Mesendoderm (in vitro differentiated cells): ENCODE results near the gene SETDB2.

Experiments
- DNase-seq: peaks from one replicate; pipeline ENCODE4 v3.0.0; 2013
- H2AK5ac ChIP-seq: 2 replicates; pipeline ENCODE4 v1.6.1; 2013; ENCODE audit warnings: low read length, inconsistent platforms
- H2BK120ac ChIP-seq: 2 replicates; pipeline ENCODE4 v1.6.1; 2013; ENCODE audit warnings: low read depth, mild to moderate bottlenecking, low read length, moderate library complexity, mixed read lengths
- H2BK15ac ChIP-seq: replicated peaks from 2 replicates; pipeline ENCODE4 v1.6.1; 2013; ENCODE audit warnings: low read depth, mild to moderate bottlenecking, moderate library complexity
- H2BK5ac ChIP-seq: 2 replicates; pipeline ENCODE4 v1.6.1; 2013; ENCODE audit warnings: low read length, inconsistent platforms
- H3K18ac ChIP-seq: 2 replicates; pipeline ENCODE4 v1.6.1; 2013; ENCODE audit warnings: mild to moderate bottlenecking, low read length, mixed read lengths
- H3K23ac ChIP-seq: one replicate; pipeline ENCODE4 v1.6.1; 2013; ENCODE audit warnings: low read length
- H3K27ac ChIP-seq: 2 replicates; pipeline ENCODE4 v1.5.1; 2013; ENCODE audit warnings: low read depth, mild to moderate bottlenecking, inconsistent platforms, low read length, moderate library complexity
- H3K27me3 ChIP-seq: 2 replicates; pipeline ENCODE4 v1.6.1; 2013; ENCODE audit warnings: low read length, control low read depth, mild to moderate bottlenecking, inconsistent platforms; ENCODE audit not compliant: insufficient read depth, poor library complexity
- H3K36me3 ChIP-seq: 2 replicates; pipeline ENCODE4 v1.6.1; 2013; ENCODE audit warnings: low read length, inconsistent platforms; ENCODE audit not compliant: control insufficient read depth, insufficient read depth
- H3K4ac ChIP-seq: one replicate; pipeline ENCODE4 v1.6.1; 2013; ENCODE audit warnings: low read depth, mild to moderate bottlenecking, low read length, moderate library complexity
- H3K4me1 ChIP-seq: 2 replicates; pipeline ENCODE4 v1.6.1; 2013; ENCODE audit warnings: low read depth, low read length, inconsistent platforms; ENCODE audit not compliant: control insufficient read depth
- H3K4me2 ChIP-seq: 2 replicates; pipeline ENCODE4 v1.6.1; 2013; ENCODE audit warnings: low read length
- H3K4me3 ChIP-seq: 2 replicates; pipeline ENCODE4 v1.5.1; 2013; ENCODE audit warnings: mild to moderate bottlenecking, low read length
- H3K56ac ChIP-seq: one replicate; pipeline ENCODE4 v1.6.1; 2013; ENCODE audit warnings: low read length
- H3K79me1 ChIP-seq: 2 replicates; pipeline ENCODE4 v1.6.1; 2013; ENCODE audit warnings: low read length, inconsistent platforms
- H3K79me2 ChIP-seq: 2 replicates; pipeline ENCODE4 v1.6.1; 2013; ENCODE audit warnings: mild to moderate bottlenecking, low read length; ENCODE audit not compliant: control insufficient read depth, insufficient read depth
- H3K9ac ChIP-seq: 2 replicates; pipeline ENCODE4 v1.6.1; 2013; ENCODE audit warnings: low read length, inconsistent platforms
- H4K5ac ChIP-seq: one replicate; pipeline ENCODE4 v1.6.1; 2013; ENCODE audit warnings: low read length
- H4K8ac ChIP-seq: one replicate; pipeline ENCODE4 v1.6.1; 2013; ENCODE audit warnings: low read depth, mild to moderate bottlenecking, control low read depth, low read length, moderate library complexity
- WGBS: extraction: QIAGEN DNeasy Blood & Tissue Kit; methylation state at CpG from one replicate; pipeline ENCODE4 v1.1.7; 2013; ENCODE audit warnings: low lambda C conversion rate, missing lambda C conversion rate; ENCODE audit not compliant: insufficient coverage; ENCODE audit errors: extremely low coverage; 5-methylcytosine and 5-hydroxymethylcytosine counted together

Gene SETDB2

DNA sequence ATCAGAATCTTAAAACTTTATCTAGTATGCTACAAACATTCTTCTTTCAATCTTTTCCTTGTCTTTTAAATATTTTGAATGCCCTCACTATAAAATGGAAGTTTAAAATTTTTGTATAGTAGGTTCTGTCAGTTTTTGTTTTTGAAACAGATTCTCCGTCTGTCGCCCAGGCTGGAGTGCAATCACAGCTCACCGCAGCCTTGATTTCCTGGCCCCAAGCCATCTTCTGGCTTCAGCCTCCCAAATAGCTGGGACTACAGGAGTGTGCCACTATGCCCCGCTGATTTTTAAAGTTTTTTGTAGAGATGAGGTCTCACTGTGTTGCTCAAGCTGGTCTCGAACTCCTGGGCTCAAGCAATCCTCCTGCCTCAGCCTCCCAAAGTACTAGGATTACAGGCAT is 72.4 kb downstream of the SETDB2 start:
- H4K8ac ChIP-seq, result no peak overlapping the region
- no peaks in the 10 kb centered on the region for H3K4me1 ChIP-seq
- H3K79me2 ChIP-seq, result no peaks in the 10 kb centered on the region
- H2BK120ac ChIP-seq, result no peak overlapping the region
- H3K4me2 ChIP-seq, result no peak overlapping the region
- H3K56ac ChIP-seq, result no peak overlapping the region
- no peak overlapping the region for H2BK15ac ChIP-seq
- no peak overlapping the region for H2BK5ac ChIP-seq
- H3K79me1 ChIP-seq, result no peaks in the 10 kb centered on the region
- no peak overlapping the region for H3K23ac ChIP-seq
- no peaks in the 10 kb centered on the region for H3K36me3 ChIP-seq
- no peaks in the 10 kb centered on the region for H3K27me3 ChIP-seq
- no peak overlapping the region for H3K27ac ChIP-seq
- no peak overlapping the region for H3K4ac ChIP-seq
- no peak overlapping the region for H3K4me3 ChIP-seq
- DNase-seq, result no peak
- no peak overlapping the region for H4K5ac ChIP-seq
- WGBS, result no CpG with 5 or more reads among the region's 5 CpGs
- H2AK5ac ChIP-seq, result no peak overlapping the region
- no peak overlapping the region for H3K9ac ChIP-seq
- H3K18ac ChIP-seq, result no peak overlapping the region

DNA sequence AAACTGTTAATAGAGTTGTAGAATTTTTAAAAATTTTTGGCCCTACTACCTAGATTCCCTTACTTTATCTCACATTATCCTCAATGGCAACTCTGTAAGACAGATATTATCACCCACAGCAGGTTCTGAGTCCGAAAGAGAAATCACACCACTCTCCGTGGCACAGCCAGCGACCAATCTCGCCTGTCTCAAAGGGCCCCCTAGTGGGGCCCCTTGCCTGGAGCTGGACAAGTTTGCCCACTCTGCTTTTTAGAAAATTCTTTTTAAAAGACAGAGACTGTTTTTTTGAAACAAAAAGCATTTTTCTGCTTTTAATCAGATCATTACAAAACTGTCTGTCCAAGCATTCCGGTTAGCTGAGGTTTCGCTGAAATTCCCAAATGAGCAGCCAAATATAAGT is 73.4 kb downstream of the SETDB2 start:
- Histone ChIP-seq H3K27ac (no peak overlapping the region), H4K8ac (no peak overlapping the region), H3K56ac (no peak overlapping the region), H3K9ac (no peak overlapping the region), H2BK15ac (no peak overlapping the region), H3K4me1 (no peaks in the 10 kb centered on the region), H2BK120ac (no peak overlapping the region), H3K79me2 (no peaks in the 10 kb centered on the region), H3K79me1 (no peaks in the 10 kb centered on the region), H4K5ac (no peak overlapping the region), H3K4me3 (no peak overlapping the region), H3K36me3 (no peaks in the 10 kb centered on the region), H3K4me2 (no peak overlapping the region), H3K27me3 (no peaks in the 10 kb centered on the region), H2AK5ac (no peak overlapping the region), H3K23ac (no peak overlapping the region), H3K18ac (no peak overlapping the region), H3K4ac (no peak overlapping the region), H2BK5ac (no peak overlapping the region)
- DNase-seq, result peak; percentile 44
- no CpG with 5 or more reads among the region's 6 CpGs for WGBS

DNA sequence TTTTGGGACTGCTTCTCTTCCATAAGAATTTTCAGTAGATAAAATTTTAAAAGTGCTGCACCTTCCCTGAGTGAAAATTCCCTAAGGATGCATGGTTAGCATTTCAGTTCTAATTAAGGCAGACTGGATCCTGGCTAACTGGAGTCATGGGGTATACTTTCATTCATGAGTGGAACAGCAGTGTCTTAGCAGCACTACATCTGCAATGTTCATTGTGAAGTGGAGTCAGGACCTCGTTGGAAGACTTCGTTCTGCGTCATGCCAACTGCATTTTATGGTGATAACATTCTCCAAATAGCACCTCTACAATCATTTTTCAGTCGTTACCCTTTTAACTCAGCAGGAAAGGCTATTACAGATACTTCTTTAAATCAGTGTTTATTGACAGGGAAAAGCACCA is 77.2 kb downstream of the SETDB2 start:
- Histone ChIP-seq H2BK15ac (no peak overlapping the region), H3K4ac (no peak overlapping the region), H3K36me3 (no peaks in the 10 kb centered on the region), H3K4me3 (no peak overlapping the region), H3K23ac (no peak overlapping the region), H3K27me3 (no peaks in the 10 kb centered on the region), H4K5ac (no peak overlapping the region), H3K18ac (no peak overlapping the region), H3K79me2 (no peaks in the 10 kb centered on the region), H3K56ac (no peak overlapping the region), H3K9ac (no peak overlapping the region), H2BK120ac (no peak overlapping the region), H3K4me2 (no peak overlapping the region), H3K79me1 (no peaks in the 10 kb centered on the region), H2AK5ac (no peak overlapping the region), H3K4me1 (no peaks in the 10 kb centered on the region), H4K8ac (no peak overlapping the region), H3K27ac (no peak overlapping the region), H2BK5ac (no peak overlapping the region)
- WGBS, result no CpG with 5 or more reads among the region's 4 CpGs
- no peak for DNase-seq

DNA sequence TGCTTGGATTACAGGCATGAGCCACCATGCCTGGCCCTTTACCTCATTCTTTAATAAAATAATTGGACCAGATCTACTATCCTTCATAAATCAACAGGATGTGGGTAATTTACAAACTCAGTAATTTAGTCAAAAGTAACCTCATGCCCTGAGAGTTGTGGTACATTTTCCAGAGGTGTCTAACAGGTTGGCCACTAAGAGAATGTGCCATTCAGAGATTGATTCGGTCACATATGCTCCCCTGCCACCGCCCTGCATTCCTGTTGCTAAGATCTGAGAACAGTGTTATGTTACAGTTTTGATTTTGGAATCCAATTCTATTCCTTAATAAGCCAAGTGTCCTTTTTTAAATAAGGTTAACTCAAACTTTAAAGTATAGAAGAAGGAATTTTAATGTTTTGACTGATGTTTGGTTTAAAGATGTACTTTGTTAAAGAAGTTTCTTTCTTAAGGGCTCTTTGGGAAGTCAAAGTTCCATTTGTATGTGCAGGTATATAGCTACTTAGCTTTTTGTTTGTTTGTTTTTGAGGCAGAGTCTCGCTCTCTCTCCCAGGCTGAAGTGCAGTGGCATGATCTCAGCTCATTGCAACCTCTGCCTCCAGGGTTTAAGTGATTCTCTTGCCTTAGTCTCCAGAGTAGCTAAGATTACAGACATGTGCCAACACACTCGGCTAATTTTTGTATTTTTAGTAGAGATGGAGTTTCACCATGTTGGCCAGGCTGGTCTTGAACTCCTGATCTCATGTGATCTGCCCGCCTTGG is 80.8 kb downstream of the SETDB2 start:
- H4K8ac ChIP-seq, result no peak overlapping the region
- no peaks in the 10 kb centered on the region for H3K27me3 ChIP-seq
- H4K5ac ChIP-seq, result no peak overlapping the region
- no peak overlapping the region for H3K9ac ChIP-seq
- H2BK15ac ChIP-seq, result no peak overlapping the region
- H3K4ac ChIP-seq, result no peak overlapping the region
- DNase-seq, result no peak
- H3K4me1 ChIP-seq, result no peaks in the 10 kb centered on the region
- no peak overlapping the region for H2BK5ac ChIP-seq
- no peak overlapping the region for H3K18ac ChIP-seq
- H3K4me2 ChIP-seq, result no peak overlapping the region
- H3K79me1 ChIP-seq, result no peaks in the 10 kb centered on the region
- H3K4me3 ChIP-seq, result no peak overlapping the region
- H3K27ac ChIP-seq, result no peak overlapping the region
- H2BK120ac ChIP-seq, result no peak overlapping the region
- H3K56ac ChIP-seq, result no peak overlapping the region
- no CpG with 5 or more reads among the region's 5 CpGs for WGBS
- H2AK5ac ChIP-seq, result no peak overlapping the region
- H3K79me2 ChIP-seq, result no peaks in the 10 kb centered on the region
- no peak overlapping the region for H3K23ac ChIP-seq
- no peaks in the 10 kb centered on the region for H3K36me3 ChIP-seq

DNA sequence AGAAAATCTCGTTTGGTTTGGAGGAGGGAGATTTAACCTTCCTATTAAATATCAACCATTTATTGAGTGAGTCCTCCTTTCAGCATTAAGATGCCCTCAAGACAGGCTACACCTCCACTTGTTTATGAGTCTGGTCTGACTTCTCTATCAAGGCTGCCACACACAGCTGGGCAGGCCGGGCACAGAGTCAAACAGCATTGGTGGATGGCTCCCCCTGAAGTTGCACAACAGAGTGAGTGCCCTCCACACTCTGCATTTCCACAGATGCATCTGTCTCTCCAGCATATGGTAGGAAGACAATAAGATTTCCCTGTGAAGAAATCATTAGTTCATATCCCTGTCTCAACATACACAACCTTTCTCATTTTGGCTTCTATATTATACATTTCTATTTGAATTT is 83.0 kb downstream of the SETDB2 start:
- H3K4me3 ChIP-seq, result no peak overlapping the region
- H3K56ac ChIP-seq, result no peak overlapping the region
- H3K23ac ChIP-seq, result no peak overlapping the region
- H2BK15ac ChIP-seq, result no peak overlapping the region
- no peak overlapping the region for H3K9ac ChIP-seq
- H2BK120ac ChIP-seq, result no peak overlapping the region
- H3K4me2 ChIP-seq, result no peak overlapping the region
- no peaks in the 10 kb centered on the region for H3K36me3 ChIP-seq
- H2AK5ac ChIP-seq, result no peak overlapping the region
- no peak overlapping the region for H3K27ac ChIP-seq
- no peak overlapping the region for H2BK5ac ChIP-seq
- H3K27me3 ChIP-seq, result no peaks in the 10 kb centered on the region
- no peak overlapping the region for H4K5ac ChIP-seq
- no peak overlapping the region for H3K4ac ChIP-seq
- no CpG with 5 or more reads among the region's 2 CpGs for WGBS
- DNase-seq, result no peak
- H3K79me2 ChIP-seq, result no peaks in the 10 kb centered on the region
- no peaks in the 10 kb centered on the region for H3K4me1 ChIP-seq
- H3K18ac ChIP-seq, result no peak overlapping the region
- no peaks in the 10 kb centered on the region for H3K79me1 ChIP-seq
- H4K8ac ChIP-seq, result no peak overlapping the region

DNA sequence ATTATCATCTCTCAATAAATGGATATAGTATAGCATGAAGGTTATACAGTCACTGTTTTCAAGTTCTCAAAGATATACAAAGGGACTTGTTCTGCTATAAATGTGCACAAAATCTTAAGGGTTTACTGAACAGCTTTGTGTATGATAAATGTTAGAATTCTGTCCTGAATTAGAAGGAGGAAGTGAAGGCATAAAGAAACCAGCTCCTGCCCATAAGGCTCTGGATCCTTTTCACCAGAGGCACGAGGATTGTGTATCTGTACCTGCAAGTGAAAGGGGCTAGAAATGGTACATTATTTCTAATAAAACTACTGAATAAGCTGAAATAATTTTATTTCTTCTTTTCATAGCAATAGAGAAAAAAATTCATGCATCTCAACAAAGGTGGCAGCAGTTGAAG is 84.1 kb downstream of the SETDB2 start:
- Histone ChIP-seq H3K79me1 (no peaks in the 10 kb centered on the region), H3K27ac (no peak overlapping the region), H2BK15ac (no peak overlapping the region), H3K4me2 (no peak overlapping the region), H3K4me3 (no peak overlapping the region), H4K5ac (no peak overlapping the region), H3K36me3 (no peaks in the 10 kb centered on the region), H3K4me1 (no peaks in the 10 kb centered on the region), H3K18ac (no peak overlapping the region), H2BK120ac (no peak overlapping the region), H3K23ac (no peak overlapping the region), H4K8ac (no peak overlapping the region), H3K4ac (no peak overlapping the region), H2BK5ac (no peak overlapping the region), H2AK5ac (no peak overlapping the region), H3K56ac (no peak overlapping the region), H3K27me3 (no peaks in the 10 kb centered on the region), H3K79me2 (no peaks in the 10 kb centered on the region), H3K9ac (no peak overlapping the region)
- no CpG with 5 or more reads among the region's 1 CpG for WGBS
- DNase-seq, result no peak
